Hepatic stellate cell (primary cell): ENCODE data around the gene STK36.

Source experiments
- DNase-seq: peaks from one replicate; pipeline ENCODE4 v3.0.0; 2011; ENCODE audit warnings: low spot score

STK36 gene, protein sequence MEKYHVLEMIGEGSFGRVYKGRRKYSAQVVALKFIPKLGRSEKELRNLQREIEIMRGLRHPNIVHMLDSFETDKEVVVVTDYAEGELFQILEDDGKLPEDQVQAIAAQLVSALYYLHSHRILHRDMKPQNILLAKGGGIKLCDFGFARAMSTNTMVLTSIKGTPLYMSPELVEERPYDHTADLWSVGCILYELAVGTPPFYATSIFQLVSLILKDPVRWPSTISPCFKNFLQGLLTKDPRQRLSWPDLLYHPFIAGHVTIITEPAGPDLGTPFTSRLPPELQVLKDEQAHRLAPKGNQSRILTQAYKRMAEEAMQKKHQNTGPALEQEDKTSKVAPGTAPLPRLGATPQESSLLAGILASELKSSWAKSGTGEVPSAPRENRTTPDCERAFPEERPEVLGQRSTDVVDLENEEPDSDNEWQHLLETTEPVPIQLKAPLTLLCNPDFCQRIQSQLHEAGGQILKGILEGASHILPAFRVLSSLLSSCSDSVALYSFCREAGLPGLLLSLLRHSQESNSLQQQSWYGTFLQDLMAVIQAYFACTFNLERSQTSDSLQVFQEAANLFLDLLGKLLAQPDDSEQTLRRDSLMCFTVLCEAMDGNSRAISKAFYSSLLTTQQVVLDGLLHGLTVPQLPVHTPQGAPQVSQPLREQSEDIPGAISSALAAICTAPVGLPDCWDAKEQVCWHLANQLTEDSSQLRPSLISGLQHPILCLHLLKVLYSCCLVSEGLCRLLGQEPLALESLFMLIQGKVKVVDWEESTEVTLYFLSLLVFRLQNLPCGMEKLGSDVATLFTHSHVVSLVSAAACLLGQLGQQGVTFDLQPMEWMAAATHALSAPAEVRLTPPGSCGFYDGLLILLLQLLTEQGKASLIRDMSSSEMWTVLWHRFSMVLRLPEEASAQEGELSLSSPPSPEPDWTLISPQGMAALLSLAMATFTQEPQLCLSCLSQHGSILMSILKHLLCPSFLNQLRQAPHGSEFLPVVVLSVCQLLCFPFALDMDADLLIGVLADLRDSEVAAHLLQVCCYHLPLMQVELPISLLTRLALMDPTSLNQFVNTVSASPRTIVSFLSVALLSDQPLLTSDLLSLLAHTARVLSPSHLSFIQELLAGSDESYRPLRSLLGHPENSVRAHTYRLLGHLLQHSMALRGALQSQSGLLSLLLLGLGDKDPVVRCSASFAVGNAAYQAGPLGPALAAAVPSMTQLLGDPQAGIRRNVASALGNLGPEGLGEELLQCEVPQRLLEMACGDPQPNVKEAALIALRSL (N-terminal part only)

DNA sequence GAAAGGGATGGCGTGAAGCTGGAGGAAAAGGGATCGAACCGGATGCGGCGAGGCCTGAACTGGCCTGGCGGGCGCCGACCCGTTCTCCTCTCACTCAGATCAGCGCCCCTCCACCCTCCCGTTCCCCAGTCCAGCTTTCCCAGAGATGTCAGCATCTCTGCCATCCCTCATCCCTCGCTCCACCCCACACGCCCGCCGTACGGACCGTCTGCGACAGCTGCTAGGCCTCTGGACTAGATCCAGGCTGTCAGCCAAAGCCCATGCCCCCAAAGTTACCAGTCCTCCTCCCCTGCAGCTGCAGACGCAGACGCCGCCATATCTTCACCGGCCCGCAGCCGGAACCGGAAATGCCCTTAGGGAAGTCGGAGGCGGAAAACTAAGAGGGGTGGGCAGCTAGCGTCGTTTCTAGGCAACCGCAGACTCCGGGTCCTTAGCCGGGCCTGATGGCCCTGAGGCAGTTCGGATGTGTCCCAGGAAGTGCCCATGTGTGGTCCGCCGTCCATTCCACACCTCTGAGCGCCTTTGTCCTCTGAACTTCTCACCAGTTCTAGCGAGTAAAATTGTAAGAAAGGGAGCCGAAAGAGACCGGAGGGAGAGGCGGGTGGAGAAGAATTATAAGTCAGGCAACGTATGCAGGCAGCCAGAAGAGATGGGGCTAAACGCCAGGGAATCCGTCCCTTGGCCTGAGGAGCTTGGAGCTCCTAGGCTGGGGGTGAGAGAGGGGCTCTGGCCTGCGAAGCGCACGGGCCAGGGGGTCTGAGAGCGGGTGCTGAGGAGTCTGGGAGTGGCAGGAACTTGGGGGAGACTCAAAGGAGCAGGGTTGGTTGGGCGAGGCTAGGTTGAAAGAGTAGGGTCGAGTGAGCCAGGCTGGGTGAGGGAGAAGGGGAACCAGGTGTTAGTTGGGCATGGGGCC, at the start of gene STK36, which contains the start of gene RNF25:
Gene STK36 (plus strand): TSS at position 433 of the 913 bp plus-strand sequence. CDS start 744 bp downstream, outside the sequence.
Gene RNF25 (minus strand): TSS at position 349 of the 913 bp plus-strand sequence. CDS start 32 bp downstream, at position 317.
- peak; percentile 96 for DNase-seq

DNA sequence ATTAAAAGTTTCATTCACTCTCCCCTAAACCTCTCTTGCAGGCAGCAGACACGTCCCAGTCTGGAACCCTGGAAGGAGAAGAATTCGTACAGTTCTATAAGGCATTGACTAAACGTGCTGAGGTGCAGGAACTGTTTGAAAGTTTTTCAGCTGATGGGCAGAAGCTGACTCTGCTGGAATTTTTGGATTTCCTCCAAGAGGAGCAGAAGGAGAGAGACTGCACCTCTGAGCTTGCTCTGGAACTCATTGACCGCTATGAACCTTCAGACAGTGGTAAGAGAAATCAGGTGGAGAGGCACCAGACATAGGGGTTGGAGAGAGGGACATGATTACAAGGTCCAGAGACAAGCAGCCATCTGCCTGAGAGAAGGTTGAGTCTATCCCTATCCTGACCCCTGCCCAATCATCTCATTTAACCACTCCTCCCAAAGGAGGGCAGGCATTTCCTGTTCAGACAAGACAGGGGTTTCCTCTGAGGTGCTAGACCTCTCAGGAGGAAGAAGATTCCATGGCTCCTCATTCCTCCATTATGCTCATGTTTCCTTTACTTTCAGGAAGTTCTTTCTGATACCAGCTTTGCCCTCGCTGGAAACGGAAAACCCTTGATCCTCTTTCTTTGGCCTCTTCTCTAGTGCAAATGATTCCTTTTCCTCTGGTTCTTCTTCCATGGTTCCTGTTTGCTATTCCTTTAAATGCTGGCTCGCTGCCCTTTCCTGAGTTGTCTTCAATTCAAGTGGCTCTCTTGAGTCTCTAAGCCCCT, 49.1 kb upstream of the STK36 start:
- DNase-seq, result peak; percentile 17

DNA sequence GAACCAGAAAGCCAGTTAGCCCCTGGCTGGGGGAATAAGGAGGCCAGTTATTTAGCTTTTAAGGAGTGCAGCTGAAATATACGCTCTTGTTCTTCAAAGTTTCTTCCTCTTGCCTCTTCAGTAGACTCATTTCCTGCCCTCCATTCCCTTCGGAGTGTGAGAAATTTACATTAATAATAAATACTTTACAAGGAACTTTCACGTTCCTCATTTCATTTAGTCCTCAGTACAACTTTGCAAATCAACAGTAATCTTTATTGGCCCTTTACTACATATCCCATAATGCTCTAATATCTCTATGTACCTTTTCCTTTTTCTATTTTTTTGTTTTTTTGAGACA, 48.5 kb upstream of the STK36 start:
- no peak for DNase-seq

DNA sequence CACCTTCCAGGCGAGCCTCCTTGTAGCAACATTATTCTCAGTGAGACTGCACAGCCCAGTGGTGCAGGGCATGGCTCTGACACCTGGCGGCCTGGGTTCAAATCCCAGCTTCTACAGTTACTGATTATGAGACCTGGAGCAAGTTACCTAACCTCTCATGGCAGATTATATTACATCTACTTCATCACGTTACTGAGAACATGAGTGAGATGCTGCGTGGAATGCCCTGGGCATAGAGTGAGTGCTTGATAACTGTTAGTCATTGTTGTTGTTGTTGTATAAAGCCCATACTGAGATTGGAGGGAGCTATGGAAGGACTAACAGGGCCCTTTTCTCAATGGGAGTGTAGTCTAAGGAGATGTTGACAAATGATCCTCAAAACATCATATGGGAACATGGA, 45.5 kb upstream of the STK36 start:
- DNase-seq, result no peak

DNA sequence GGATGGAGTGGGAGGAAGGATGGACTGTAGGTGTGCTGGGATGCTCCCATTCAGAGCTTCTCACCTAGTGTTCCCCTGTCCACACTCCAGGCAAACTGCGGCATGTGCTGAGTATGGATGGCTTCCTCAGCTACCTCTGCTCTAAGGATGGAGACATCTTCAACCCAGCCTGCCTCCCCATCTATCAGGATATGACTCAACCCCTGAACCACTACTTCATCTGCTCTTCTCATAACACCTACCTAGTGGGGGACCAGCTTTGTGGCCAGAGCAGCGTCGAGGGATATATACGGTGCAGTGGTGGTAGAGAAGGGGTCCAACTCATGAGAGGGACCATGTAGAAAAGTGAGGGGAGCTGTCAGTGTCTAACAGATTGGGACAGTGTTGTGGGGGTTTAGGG, 43.9 kb upstream of the STK36 start:
- no peak for DNase-seq

DNA sequence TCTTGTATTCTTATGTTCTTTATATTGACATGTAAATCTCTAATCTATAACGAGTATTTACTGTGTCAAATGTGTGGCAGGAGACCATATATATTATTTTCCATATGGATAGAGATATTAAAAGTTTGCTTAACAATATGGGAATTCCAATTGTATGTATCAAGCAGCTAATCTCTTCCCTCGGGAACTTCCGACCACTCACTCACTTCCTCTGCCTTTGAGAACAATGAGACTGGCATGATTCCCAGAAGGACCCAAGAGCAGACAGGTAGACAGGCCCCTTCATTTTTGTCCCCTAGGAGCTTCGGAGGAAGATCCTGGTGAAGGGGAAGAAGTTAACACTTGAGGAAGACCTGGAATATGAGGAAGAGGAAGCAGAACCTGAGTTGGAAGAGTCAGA, 40.0 kb upstream of the STK36 start:
- DNase-seq, result no peak

DNA sequence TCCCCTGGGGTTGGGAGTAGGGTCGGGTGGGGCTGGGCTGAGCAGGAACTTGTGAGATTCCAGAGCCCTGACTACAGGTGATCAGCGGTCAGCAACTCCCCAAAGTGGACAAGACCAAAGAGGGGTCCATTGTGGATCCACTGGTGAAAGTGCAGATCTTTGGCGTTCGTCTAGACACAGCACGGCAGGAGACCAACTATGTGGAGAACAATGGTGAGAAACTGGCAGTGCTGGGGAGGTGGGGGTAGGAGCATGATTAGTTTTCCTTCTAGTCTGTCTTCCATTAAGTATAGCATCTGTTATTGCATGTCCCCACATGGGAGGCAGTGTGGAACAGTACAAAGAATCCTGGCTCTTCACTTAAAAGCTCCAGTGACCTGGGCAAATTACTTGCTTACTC, 36.2 kb upstream of the STK36 start:
- DNase-seq, result no peak

DNA sequence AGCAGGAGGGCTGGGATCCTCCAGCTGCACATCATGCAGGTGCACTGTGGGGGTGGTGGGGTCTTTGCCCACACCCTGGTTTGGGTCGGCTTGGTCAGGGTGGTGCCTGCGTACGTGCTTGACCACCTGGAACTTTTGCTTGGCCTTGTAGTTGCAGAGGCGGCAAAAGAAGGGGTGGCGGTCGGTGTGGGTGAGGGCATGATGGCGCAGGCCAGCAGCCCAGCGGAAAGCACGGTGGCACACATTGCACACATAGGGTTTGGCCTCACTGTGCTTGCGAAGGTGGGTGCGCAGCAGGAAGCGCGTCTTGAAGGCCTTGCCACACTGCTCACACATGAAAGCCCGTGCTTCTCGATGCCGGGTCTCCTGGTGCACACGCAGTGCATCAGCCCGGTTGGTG, 33.5 kb upstream of the STK36 start:
- no peak for DNase-seq

DNA sequence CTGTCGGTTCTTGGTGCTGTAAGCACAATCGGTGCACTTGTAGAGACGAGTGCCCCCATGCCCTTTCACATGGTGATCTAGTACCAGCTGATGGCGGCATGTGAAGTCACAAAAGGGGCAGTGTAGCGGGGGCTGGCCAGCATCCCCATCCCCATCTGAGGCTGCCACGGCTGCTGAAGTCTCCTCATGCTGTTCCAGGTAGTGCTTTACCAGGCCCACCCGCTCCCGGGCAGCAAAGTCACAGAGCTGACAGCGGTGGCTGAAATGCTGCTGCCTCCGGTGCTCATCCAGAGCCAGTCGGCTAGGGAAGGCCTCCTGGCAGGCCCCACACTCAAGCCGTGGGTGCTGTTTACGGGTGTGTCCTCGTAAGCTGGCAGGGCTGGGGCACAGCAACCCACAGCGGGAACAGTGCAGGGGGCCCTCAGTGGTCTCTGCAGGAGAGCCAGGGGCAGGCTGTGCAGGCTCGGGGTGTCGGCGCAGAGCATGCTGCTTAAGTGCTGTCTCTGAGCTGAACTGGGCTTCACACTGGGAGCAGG, 29.7 kb upstream of the STK36 start:
- no peak for DNase-seq

DNA sequence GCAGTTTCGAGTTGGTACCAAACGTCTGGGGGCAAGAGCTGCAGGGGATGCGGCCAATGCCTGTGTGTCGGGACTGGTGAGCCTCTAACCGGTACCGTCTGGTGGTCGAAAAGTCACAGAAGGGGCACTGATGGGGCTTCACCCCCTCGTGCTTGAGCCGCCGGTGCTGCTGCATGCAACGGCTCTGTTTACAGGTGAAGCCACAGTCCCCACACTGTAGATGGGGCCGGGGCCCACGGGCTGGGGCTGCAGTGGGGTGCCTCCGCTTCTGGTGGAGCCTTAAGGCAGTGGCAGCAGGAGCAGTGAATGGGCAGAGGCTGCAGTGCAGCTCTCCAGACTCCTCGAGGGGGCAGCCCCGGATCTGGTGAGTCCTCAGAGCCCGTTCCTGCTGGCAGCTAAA, 29.1 kb upstream of the STK36 start:
- no peak for DNase-seq

DNA sequence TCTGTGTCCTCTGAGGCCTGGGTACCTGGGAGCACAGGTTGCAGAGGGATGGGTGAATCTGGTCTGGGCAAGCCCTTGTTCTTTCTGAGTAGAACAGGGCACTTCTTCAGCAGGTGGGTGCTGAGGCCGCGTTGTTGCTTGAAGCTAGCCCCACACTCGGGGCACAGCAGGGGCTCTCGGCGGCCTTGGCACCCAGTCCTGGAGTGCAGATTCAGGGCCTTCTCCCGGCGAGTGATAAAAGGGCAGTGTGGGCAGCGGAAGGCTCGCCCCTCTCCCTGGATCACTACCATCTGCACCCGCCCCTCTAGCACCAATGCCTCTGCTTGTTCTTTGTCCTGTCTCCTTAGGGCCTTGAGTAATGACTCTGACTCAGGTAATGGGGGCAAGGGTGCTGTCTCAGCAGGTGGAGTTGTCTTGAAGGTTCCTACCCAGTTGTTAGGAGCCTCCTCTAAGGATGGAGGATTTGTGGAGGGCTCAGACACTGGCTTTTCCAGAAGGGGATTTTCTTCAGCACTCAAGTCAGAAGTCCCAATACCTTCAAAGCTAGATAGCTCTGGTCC, 28.1 kb upstream of the STK36 start:
- no peak for DNase-seq

DNA sequence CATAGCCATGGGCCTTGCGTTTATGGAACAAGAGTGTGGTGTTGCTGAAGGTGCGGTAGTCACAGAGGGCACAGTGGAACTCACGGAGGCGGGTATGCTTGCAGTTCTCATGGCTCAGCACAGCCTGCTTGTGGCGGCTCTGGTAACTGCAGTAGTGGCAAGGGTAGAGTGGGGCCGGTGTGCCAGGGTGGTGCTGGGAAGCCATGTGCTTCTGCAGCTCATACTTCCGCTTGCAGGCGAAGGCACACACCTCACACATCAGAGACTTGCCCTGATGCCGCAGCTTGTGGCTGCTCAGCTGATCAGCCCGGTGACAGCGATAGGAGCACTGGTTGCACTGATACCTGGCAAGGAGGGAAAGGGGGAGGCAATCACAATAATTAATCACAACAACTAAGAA, 27.2 kb upstream of the STK36 start:
- DNase-seq, result no peak

DNA sequence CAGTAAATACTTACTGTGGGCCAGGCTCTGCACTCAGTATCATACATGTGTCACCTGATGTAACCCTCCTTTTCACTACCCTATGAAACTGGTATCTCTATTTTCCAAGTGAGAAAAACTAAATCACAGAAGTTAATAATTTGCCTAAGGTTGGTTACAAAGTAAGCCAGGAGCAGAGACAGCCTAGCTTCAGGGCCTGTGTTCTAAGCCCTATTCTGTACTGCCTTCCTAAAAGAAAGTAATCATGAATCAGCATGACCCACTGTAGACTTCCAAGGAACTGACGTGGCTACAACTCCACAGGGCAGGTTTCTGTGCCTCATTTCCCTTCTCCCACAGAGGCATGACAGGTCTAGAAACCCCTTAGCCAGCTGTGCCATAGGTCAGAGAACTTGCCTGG, 26.8 kb upstream of the STK36 start:
- DNase-seq, result no peak

DNA sequence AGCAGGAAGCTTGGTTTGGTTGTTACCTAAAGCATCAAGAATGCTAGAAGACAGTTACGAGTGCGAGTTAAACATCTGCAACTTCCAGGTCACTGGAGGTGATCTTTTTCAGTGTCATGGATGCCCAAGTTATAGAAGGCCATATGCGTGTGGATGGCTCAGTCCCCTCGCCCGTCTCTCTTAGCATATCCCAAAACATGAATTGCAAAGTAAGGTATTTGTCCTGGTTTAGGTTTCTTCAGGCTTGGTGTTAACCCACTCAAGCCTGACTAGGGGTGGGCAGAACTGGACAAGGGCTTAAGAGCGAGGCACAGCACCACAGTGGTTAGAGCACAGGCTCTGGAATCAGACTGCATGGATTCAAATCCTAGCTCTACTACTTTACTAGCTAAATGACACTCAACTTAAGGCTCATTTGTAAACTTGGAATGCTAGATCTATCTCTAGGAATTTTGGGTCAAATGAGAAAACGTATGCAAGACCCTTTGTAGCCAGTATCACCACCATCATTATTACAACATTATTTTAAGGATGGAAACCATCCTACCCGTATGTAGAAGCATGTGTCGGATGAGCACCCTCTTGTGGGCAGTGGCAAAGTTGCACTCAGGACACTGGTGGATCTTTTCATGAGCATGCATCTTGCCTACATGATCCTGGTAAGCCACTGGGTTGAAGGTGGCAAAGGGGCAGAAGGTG, 23.6 kb upstream of the STK36 start:
- DNase-seq, result peak; percentile 70

DNA sequence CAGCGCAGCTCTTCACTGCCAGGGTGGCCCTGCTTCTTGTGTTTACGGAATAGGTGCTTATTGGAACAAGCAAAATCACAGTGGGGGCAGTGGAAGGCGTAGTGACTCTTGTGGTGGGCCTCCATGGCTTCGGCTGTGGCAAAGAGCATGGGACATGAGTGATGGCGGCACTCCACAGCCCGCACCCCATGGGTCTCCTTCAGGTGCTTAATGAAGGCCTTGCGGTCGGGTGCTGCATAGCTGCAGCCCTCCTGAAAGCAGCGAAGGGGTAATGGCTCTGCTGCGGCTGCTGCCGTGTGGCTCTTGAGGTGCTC, 23.1 kb upstream of the STK36 start:
- DNase-seq, result no peak

DNA sequence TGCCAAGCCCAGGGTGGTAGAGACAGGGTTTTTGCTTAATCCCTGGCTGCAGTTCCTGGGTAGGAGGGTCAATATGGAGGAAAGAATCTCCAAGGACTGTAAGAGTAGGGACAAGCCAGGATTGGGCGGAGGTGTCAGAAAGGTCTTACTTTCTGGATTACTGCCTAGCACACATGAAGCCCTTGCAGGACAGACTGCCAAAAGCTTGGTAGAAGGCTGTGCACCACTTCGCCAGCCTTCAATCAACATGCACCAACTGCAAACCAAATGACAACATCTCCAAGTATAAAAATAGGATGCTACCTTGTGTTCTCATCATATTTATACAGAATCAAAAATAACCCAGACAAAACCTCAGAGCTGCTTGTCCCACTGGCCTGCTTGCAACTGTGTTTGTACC, 16.1 kb upstream of the STK36 start:
- DNase-seq, result no peak

DNA sequence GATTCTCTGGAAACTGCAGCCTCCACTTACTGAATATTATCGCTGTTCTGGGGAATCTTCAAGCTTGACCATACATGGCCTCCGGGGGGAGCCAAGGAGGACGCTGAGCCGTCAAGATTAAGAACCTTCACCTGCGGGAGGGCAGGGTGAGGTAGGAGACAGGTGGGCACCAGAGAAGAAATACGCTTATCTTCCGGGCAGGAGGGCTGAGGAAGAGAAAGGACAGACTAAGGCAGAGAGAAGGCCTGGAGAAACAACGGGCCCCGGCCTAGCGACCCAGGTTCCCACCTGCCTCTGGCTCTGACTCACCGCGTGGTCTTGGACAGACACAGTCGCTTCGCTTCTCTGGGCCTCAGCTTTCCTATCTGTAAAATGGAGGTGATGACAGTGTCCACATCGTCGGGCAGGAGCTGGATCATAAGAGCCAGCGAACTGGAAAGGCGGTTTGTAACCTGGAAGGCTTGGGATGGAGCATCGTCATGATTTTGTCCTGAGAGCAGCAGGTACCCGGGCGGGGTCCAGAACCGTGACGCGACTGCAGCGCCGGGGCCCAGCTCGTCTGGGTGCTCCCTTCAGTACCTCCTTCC, 13.1 kb upstream of the STK36 start:
- peak; percentile 62 for DNase-seq

DNA sequence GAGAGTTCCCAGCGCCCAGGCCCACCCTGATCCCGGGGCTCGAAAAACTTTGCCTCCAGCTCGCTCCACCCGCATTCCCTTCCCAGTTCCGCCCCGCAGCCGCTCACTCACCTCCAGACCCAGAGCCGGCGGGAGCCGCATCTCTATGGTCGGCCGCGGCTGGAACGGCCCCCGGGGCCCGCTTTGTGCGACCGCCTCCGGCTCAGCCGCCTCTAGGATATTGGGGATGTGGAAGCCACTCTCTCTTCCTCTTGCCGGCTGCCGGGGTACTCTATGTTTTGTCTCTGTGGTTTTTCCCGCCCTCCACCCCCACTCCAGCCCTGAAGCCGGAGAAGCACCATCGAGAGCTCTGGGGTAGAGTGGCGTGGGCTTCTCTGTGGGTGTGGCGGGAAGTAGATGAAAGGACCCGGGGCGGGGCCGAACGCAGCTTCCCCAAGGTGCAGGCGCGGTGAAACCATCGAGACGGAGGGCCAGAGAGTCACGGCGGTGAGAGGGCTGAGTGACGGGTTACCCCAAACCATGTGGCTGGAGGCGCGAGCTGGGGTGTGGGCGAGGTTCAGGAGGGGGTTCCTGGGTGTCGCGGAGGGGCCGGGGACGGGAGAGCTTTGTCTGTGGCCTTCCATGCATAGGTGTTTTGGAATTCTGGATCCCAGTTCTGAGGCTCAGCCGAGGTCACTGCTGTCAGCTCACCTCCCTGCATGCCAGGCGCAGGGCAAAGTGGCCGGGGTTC, 12.5 kb upstream of the STK36 start, which contains the start of the genes BCS1L and ZNF142:
Gene BCS1L (plus strand): TSS at position 426 of the 730 bp plus-strand sequence. CDS start 1,305 bp downstream, outside the sequence.
Gene ZNF142 (minus strand): TSS at position 366 of the 730 bp plus-strand sequence. CDS start 3,194 bp downstream, outside the sequence.
- DNase-seq, result peak; percentile 89
